SJCRH30 (cell line): Measurements from ENCODE around the gene MYH8. TPM values are rescaled to one million over a fixed set of nuclear protein-coding genes. Genes with fewer than 3 reads are reported as not detected.
A peak's percentile ranks its signal among the peaks of the same experiment; 100 is the strongest.

Source experiments
- DNase-seq, 2 experiments: peaks; one replicate each; pipeline ENCODE4 v3.0.0-alpha.2; 2015 to 2020
- H3K27ac ChIP-seq: fragments of 250-450 bp; sonication (Bioruptor Pico); 2 replicates; pipeline ENCODE4 v1.5.1; 2020; ENCODE audit warnings: mild to moderate bottlenecking, moderate library complexity
- H3K27me3 ChIP-seq: fragments of 250-450 bp; sonication (Bioruptor Pico); 2 replicates; pipeline ENCODE4 v1.5.1; 2020; ENCODE audit warnings: mild to moderate bottlenecking, moderate library complexity
- H3K36me3 ChIP-seq: fragments of 250-450 bp; sonication (Bioruptor Pico); 2 replicates; pipeline ENCODE4 v1.5.1; 2020; ENCODE audit warnings: mild to moderate bottlenecking, moderate library complexity
- H3K4me1 ChIP-seq: fragments of 250-450 bp; sonication (Bioruptor Pico); 2 replicates; pipeline ENCODE4 v1.5.1; 2020; ENCODE audit warnings: mild to moderate bottlenecking, moderate library complexity
- H3K4me3 ChIP-seq: fragments of 250-450 bp; sonication (Bioruptor Pico); 2 replicates; pipeline ENCODE4 v1.5.1; 2020; ENCODE audit warnings: mild to moderate bottlenecking, moderate library complexity
- H3K9me3 ChIP-seq: fragments of 250-450 bp; sonication (Bioruptor Pico); replicated peaks from 2 replicates; pipeline ENCODE4 v1.5.1; 2020; ENCODE audit warnings: mild to moderate bottlenecking, moderate library complexity
- total RNA-seq: library from RNA; depleted of rRNA; stranded (reverse); fragments of >200 nt; shearing (Covaris generic); gene quantifications from 2 replicates; pipeline ENCODE4 v1.2.3, GENCODE V29; 2014; rRNA removed

The MYH8 gene
- 0.16 and 0.18 TPM in 2 replicates for total RNA-seq

- Histone ChIP-seq H3K27ac (peak within 1 kb of the TSS; percentile 34), H3K9me3 (no peaks in the 10 kb centered on the region), H3K4me3 (no peak within 1 kb of the TSS), H3K27me3 (no peaks in the 10 kb centered on the region), H3K4me1 (peaks cover 28% of the 10 kb centered on the region), H3K36me3 (no peaks in the 10 kb centered on the region)
- DNase-seq = no peak
Measured at GRCh38 chr17:10421900-10422542, at the start of gene MYH8. MYH8 (minus strand) TSS chr17:10421950; CDS start chr17:10420227, 1,723 bp downstream.

- no peaks in the 10 kb centered on the region for H3K4me1 ChIP-seq
- H3K27me3 ChIP-seq = no peaks in the 10 kb centered on the region
- H3K9me3 ChIP-seq = no peaks in the 10 kb centered on the region
- no peaks in the 10 kb centered on the region for H3K36me3 ChIP-seq
- DNase-seq = no peak
- no peak within 1 kb of the TSS for H3K27ac ChIP-seq
- no peak within 1 kb of the TSS for H3K4me3 ChIP-seq
Measured at GRCh38 chr17:10469459-10469858, 47.7 kb upstream of the MYH8 start, which contains the start of gene MYH4. MYH4 (minus strand) TSS chr17:10469559; CDS start chr17:10466745, 2,814 bp downstream.

- DNase-seq = no peak
- H3K4me3 ChIP-seq = no peak overlapping the region
- H3K9me3 ChIP-seq = no peaks in the 10 kb centered on the region
- no peaks in the 10 kb centered on the region for H3K27me3 ChIP-seq
- H3K36me3 ChIP-seq = no peaks in the 10 kb centered on the region
- H3K4me1 ChIP-seq = no peaks in the 10 kb centered on the region
- H3K27ac ChIP-seq = no peak overlapping the region
Measured at GRCh38 chr17:10463402-10463801, 41.7 kb upstream of the MYH8 start.

- no peak for DNase-seq
- Histone ChIP-seq H3K27ac (no peak overlapping the region), H3K36me3 (no peaks in the 10 kb centered on the region), H3K9me3 (no peaks in the 10 kb centered on the region), H3K4me1 (no peaks in the 10 kb centered on the region), H3K27me3 (no peaks in the 10 kb centered on the region), H3K4me3 (no peak overlapping the region)
Measured at GRCh38 chr17:10460062-10460461, 38.3 kb upstream of the MYH8 start.

GRCh38 chr17:10458701-10459100 is 37.0 kb upstream of the MYH8 start:
- Histone ChIP-seq H3K9me3 (no peaks in the 10 kb centered on the region), H3K36me3 (no peaks in the 10 kb centered on the region), H3K4me1 (no peaks in the 10 kb centered on the region), H3K4me3 (no peak overlapping the region), H3K27ac (no peak overlapping the region), H3K27me3 (no peaks in the 10 kb centered on the region)
- DNase-seq = no peak

GRCh38 chr17:10457952-10458351 is 36.2 kb upstream of the MYH8 start:
- no peaks in the 10 kb centered on the region for H3K27me3 ChIP-seq
- H3K9me3 ChIP-seq = no peaks in the 10 kb centered on the region
- no peak for DNase-seq
- H3K4me1 ChIP-seq = no peaks in the 10 kb centered on the region
- no peaks in the 10 kb centered on the region for H3K36me3 ChIP-seq
- no peak overlapping the region for H3K27ac ChIP-seq
- no peak overlapping the region for H3K4me3 ChIP-seq

GRCh38 chr17:10447026-10447931 is 25.5 kb upstream of the MYH8 start:
- Histone ChIP-seq H3K4me1 (no peaks in the 10 kb centered on the region), H3K27me3 (no peaks in the 10 kb centered on the region), H3K9me3 (no peaks in the 10 kb centered on the region), H3K27ac (no peak overlapping the region), H3K4me3 (no peak overlapping the region), H3K36me3 (no peaks in the 10 kb centered on the region)
- DNase-seq = no peak

GRCh38 chr17:10439816-10440215 is 18.1 kb upstream of the MYH8 start:
- no peaks in the 10 kb centered on the region for H3K27me3 ChIP-seq
- H3K4me1 ChIP-seq = peaks cover 9% of the 10 kb centered on the region; the same call in 1 of the 2 replicates
- H3K4me3 ChIP-seq = no peak overlapping the region
- no peaks in the 10 kb centered on the region for H3K36me3 ChIP-seq
- no peak overlapping the region for H3K27ac ChIP-seq
- H3K9me3 ChIP-seq = no peaks in the 10 kb centered on the region
- DNase-seq = no peak

- Histone ChIP-seq H3K4me1 (peaks cover 13% of the 10 kb centered on the region; the same call in 1 of the 2 replicates), H3K9me3 (0 out of 2 replicates have a peak, but pooled peaks cover 3% of the 10 kb centered on the region), H3K27me3 (no peaks in the 10 kb centered on the region), H3K36me3 (no peaks in the 10 kb centered on the region), H3K4me3 (no peak overlapping the region), H3K27ac (no peak overlapping the region)
- peak; percentile 25 to 65 for DNase-seq
Measured at GRCh38 chr17:10435096-10435495, 13.3 kb upstream of the MYH8 start.

- 0 out of 2 replicates have a peak, but pooled peaks cover 3% of the 10 kb centered on the region for H3K9me3 ChIP-seq
- peaks cover 22% of the 10 kb centered on the region for H3K4me1 ChIP-seq
- no peaks in the 10 kb centered on the region for H3K36me3 ChIP-seq
- no peaks in the 10 kb centered on the region for H3K27me3 ChIP-seq
- H3K4me3 ChIP-seq = peak overlapping the region; percentile 10
- peak in 1 of 2 experiments; percentile 31 for DNase-seq
- peak overlapping the region; percentile 67 for H3K27ac ChIP-seq
Measured at GRCh38 chr17:10429421-10430045, 7.8 kb upstream of the MYH8 start.

GRCh38 chr17:10428781-10429180 is 7.0 kb upstream of the MYH8 start:
- Histone ChIP-seq H3K27ac (peak overlapping the region; percentile 67), H3K36me3 (no peaks in the 10 kb centered on the region)
- peak; percentile 33 to 69 for DNase-seq

GRCh38 chr17:10421211-10421610 is 539 bp downstream of the MYH8 start:
- peak overlapping the region; percentile 34 for H3K27ac ChIP-seq
- H3K36me3 ChIP-seq = no peaks in the 10 kb centered on the region
- DNase-seq = peak in 1 of 2 experiments; percentile 12

More at GRCh38 chr17:10428781-10429180, 7.0 kb upstream of the MYH8 start:
- Histone ChIP-seq H3K4me3 (no peak overlapping the region), H3K9me3 (0 out of 2 replicates have a peak, but pooled peaks cover 3% of the 10 kb centered on the region), H3K27me3 (no peaks in the 10 kb centered on the region), H3K4me1 (peaks cover 22% of the 10 kb centered on the region)

GRCh38 chr17:10420811-10421210 is 939 bp downstream of the MYH8 start:
- H3K27me3 ChIP-seq = no peaks in the 10 kb centered on the region
- H3K4me3 ChIP-seq = no peak overlapping the region
- H3K9me3 ChIP-seq = no peaks in the 10 kb centered on the region
- no peaks in the 10 kb centered on the region for H3K36me3 ChIP-seq
- peak in 1 of 2 experiments; percentile 21 for DNase-seq
- peak overlapping the region; percentile 34 for H3K27ac ChIP-seq
- peaks cover 28% of the 10 kb centered on the region for H3K4me1 ChIP-seq

More at GRCh38 chr17:10421211-10421610, 539 bp downstream of the MYH8 start:
- H3K4me1 ChIP-seq = peaks cover 28% of the 10 kb centered on the region
- H3K27me3 ChIP-seq = no peaks in the 10 kb centered on the region
- H3K4me3 ChIP-seq = no peak overlapping the region
- H3K9me3 ChIP-seq = no peaks in the 10 kb centered on the region

- Histone ChIP-seq H3K4me1 (peaks cover 28% of the 10 kb centered on the region), H3K27me3 (no peaks in the 10 kb centered on the region), H3K27ac (peak overlapping the region; percentile 8; the same call in 1 of the 2 replicates), H3K9me3 (no peaks in the 10 kb centered on the region), H3K4me3 (no peak overlapping the region), H3K36me3 (no peaks in the 10 kb centered on the region)
- DNase-seq = peak; percentile 33 to 56
Measured at GRCh38 chr17:10417431-10417830, 4.3 kb downstream of the MYH8 start.
